ENCODE results near the gene PTGER3. TPM values are rescaled to one million over a fixed set of nuclear protein-coding genes. Genes with fewer than 3 reads are reported as not detected.
"Not testable (repeated sequence)": the region's sequence is repeated elsewhere in the genome, so short reads cannot be mapped to it uniquely, and the experiment has no call there.

Gene PTGER3
- total RNA-seq, 1 donor from 2014 or later = 1.2 TPM

GRCh38 chr1:70947835-70948234 is 99.8 kb downstream of the PTGER3 start:
- DNase-seq = no peak

GRCh38 chr1:70945676-70946075 is 101.9 kb downstream of the PTGER3 start:
- no peak for DNase-seq

GRCh38 chr1:70945251-70945650 is 102.4 kb downstream of the PTGER3 start:
- no peak for DNase-seq

- no peak for DNase-seq
Observed at GRCh38 chr1:70941563-70941962, 106.1 kb downstream of the PTGER3 start.

GRCh38 chr1:70940398-70940797 is 107.2 kb downstream of the PTGER3 start:
- DNase-seq = not testable (repeated sequence)

- DNase-seq = no peak
Observed at GRCh38 chr1:70934194-70934961, 113.2 kb downstream of the PTGER3 start.

- DNase-seq = no peak
Observed at GRCh38 chr1:70930062-70930461, 117.6 kb downstream of the PTGER3 start.

- no peak for DNase-seq
Observed at GRCh38 chr1:70922196-70922595, 125.4 kb downstream of the PTGER3 start.

Small RNAs within 50 kb of the gene (small RNA-seq; reads per million reads assigned to genes)
- gene MIR186 = 913 reads per million, percentile 98 among the genes with 10 or more reads in this experiment

Other genes with a start within 250 kb of the PTGER3 start
- gene ZRANB2, start 33.2 kb upstream of the PTGER3 start, total RNA-seq = 103 TPM

All from occipital lobe (tissue), 3 donors.